Keratinocyte (primary cell): ENCODE data around the gene PLA1A.

Source experiments
- CTCF ChIP-seq, 3 experiments: IDR thresholded peaks in 1 of 3; conservative IDR thresholded peaks in 1 of 3; optimal IDR thresholded peaks in 1 of 3; 2 replicates in 2 of 3; 3 replicates in 1 of 3; pipeline versions ENCODE3 to v1.5.1; 2011; ENCODE audit warnings: low read length in 3 of 3, mild to moderate bottlenecking in 3 of 3, moderate library complexity in 2 of 3, control low read depth in 1 of 3, inconsistent platforms in 1 of 3; ENCODE audit not compliant: insufficient read depth in 2 of 3; ENCODE audit errors: extremely low read depth in 1 of 3
- EZH2 ChIP-seq: IDR thresholded peaks from one replicate; pipeline ENCODE4 v1.6.1; 2012; ENCODE audit warnings: inconsistent platforms, mild to moderate bottlenecking, low read length, moderate library complexity

GRCh38 chr3:119643528-119643927 is 45.8 kb downstream of the PLA1A start:
- TF ChIP-seq EZH2 = no peak
- TF ChIP-seq CTCF (optimal IDR thresholded peaks at IDR 0.05 in 1 of 3, IDR thresholded peaks at IDR 0.05 in 1 of 3, conservative IDR thresholded peaks at IDR 0.05 in 1 of 3; ENCODE audit: extremely low read depth in 1 of 3, insufficient read depth in 2 of 3, low read length in 3 of 3) = no peak
